AG04450 (cell line): ENCODE results near the gene HEATR9. TPM values are rescaled to one million over a fixed set of nuclear protein-coding genes. Genes with fewer than 3 reads are reported as not detected.

Experiments used
- CTCF ChIA-PET: fragments of 300-600, 350-600 bp; formaldehyde crosslinking; extraction: SDS; loops from one replicate; lab custom pipeline; 2022; ENCODE audit warnings: antibody characterized with exemption, inconsistent platforms; lab: Charles Lee
- POLR2A ChIA-PET: fragments of 350-600 bp; formaldehyde crosslinking; extraction: SDS; loops from one replicate; lab custom pipeline; 2021; ENCODE audit warnings: antibody characterized with exemption, inconsistent platforms; lab: Yijun Ruan, JAX
- DNase-seq: peaks from one replicate; pipeline ENCODE4 v3.0.0-alpha.2; 2011; ENCODE audit warnings: low read depth, low spot score
- H3K27ac ChIP-seq: one replicate; pipeline ENCODE4 v1.5.1; 2012; ENCODE audit warnings: low read depth, low read length, control low read depth
- H3K27me3 ChIP-seq: one replicate; pipeline ENCODE4 v1.6.0; 2012; ENCODE audit warnings: low read length; ENCODE audit not compliant: control insufficient read depth, insufficient read depth
- H3K4me3 ChIP-seq: 2 replicates; pipeline ENCODE4 v1.5.1; 2011; ENCODE audit warnings: mild to moderate bottlenecking, low read depth, low read length, control low read depth
- H3K9me3 ChIP-seq: 2 replicates; pipeline ENCODE4 v1.5.1; 2012; ENCODE audit warnings: low read length; ENCODE audit not compliant: control insufficient read depth, insufficient read depth
- polyA plus RNA-seq: library from polyadenylated mRNA; depleted of rRNA; stranded (reverse); fragments of >200 nt; gene quantifications from 2 replicates; pipeline ENCODE4 v1.2.3, GENCODE V29; 2011
- TF ChIP-seq, protein P1 (sequence below): IDR thresholded peaks from 2 replicates; pipeline ENCODE4 v1.5.1; 2011; ENCODE audit warnings: low read depth, low read length, control low read depth, inconsistent platforms

HEATR9 gene
- polyA plus RNA-seq, 1 experiment, result not detected

DNA sequence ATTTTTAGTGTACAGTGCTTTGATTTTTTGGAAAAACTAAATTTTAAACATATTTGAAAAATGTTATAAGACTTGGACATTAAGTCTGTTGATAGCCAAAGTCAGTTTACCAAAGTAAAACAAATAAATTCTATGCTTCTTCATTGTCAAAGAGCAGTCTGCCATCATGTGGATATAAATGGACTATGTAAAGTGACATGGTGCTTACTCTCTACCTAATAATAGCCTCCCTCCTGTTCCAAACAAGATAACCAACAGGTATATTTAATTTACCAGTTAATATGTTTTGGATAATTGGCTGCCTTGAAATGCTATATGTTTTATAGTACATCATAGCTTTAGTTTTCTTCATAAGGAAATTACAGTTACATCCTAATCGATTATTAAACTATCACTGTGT, 43.5 kb downstream of the HEATR9 start:
- TF ChIP-seq, protein P1, sequence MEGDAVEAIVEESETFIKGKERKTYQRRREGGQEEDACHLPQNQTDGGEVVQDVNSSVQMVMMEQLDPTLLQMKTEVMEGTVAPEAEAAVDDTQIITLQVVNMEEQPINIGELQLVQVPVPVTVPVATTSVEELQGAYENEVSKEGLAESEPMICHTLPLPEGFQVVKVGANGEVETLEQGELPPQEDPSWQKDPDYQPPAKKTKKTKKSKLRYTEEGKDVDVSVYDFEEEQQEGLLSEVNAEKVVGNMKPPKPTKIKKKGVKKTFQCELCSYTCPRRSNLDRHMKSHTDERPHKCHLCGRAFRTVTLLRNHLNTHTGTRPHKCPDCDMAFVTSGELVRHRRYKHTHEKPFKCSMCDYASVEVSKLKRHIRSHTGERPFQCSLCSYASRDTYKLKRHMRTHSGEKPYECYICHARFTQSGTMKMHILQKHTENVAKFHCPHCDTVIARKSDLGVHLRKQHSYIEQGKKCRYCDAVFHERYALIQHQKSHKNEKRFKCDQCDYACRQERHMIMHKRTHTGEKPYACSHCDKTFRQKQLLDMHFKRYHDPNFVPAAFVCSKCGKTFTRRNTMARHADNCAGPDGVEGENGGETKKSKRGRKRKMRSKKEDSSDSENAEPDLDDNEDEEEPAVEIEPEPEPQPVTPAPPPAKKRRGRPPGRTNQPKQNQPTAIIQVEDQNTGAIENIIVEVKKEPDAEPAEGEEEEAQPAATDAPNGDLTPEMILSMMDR, result no peak
- H3K27ac ChIP-seq, result no peak overlapping the region
- H3K9me3 ChIP-seq, result no peaks in the 10 kb centered on the region
- ChIA-PET CTCF (no interaction called here), POLR2A (no interaction called here)
- no peak overlapping the region for H3K4me3 ChIP-seq
- no peak for DNase-seq
- H3K27me3 ChIP-seq, result no peaks in the 10 kb centered on the region

DNA sequence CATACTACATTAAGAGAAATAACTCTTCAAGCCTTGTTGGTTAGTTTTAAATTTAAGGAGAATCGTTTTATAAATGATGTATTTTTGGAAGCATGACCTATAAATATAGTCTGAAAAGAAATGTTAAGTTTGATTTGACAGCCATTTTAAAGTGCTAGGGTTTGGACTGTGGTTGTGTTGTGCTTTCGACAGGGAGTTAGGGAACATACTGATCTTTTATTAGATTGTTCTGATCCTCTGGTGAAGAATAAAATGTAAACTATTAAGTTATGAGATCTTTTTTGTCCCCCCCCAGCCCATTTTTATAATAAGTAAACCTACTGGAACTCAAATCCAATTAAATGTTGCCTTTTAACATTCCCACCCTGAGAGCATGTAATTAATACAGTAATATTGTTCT, 47.4 kb downstream of the HEATR9 start:
- ChIA-PET POLR2A (no interaction called here), CTCF (interaction anchor here (0.6 to 1.4 kb wide), 2 partner anchors 17 to 27 kb away, joined by 3 to 7 read pairs; no protein-coding TSS in a partner anchor)
- Histone ChIP-seq H3K27me3 (no peaks in the 10 kb centered on the region), H3K4me3 (no peak overlapping the region), H3K9me3 (no peaks in the 10 kb centered on the region), H3K27ac (no peak overlapping the region)
- no peak for DNase-seq
- TF ChIP-seq, protein P1, result no peak

DNA sequence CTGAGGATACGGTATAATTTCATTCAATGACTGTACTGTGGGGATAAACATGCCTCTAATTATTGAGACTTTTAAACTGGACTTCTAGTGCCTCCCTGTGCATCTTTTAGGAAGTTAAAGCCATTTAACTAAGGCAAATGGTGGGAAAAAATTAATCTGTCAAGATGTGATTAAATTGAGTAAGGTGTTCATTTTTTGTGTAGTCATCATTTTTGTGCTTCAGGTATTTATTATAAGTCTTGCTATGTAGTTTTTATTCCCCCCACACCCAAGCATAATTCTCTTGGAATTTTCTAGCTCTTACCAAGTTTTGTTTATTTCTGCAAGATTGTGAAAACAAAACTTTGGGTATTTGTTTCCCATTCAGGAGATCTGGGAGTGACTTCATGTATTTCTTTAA, 49.2 kb downstream of the HEATR9 start:
- Histone ChIP-seq H3K27me3 (no peaks in the 10 kb centered on the region), H3K27ac (no peak overlapping the region), H3K4me3 (no peak overlapping the region), H3K9me3 (no peaks in the 10 kb centered on the region)
- ChIA-PET POLR2A (interaction anchor here (1.2 kb wide), 1 partner anchor 10 kb away, joined by 4 read pairs; the partner anchor contains the start of gene TAF15), CTCF (interaction anchor here (0.6 to 2.3 kb wide), 8 partner anchors 11 to 72 kb away, joined by 5 to 15 read pairs (median 7); partner anchors contain the start of gene TAF15)
- no peak for DNase-seq
- TF ChIP-seq, protein P1, result no peak

DNA sequence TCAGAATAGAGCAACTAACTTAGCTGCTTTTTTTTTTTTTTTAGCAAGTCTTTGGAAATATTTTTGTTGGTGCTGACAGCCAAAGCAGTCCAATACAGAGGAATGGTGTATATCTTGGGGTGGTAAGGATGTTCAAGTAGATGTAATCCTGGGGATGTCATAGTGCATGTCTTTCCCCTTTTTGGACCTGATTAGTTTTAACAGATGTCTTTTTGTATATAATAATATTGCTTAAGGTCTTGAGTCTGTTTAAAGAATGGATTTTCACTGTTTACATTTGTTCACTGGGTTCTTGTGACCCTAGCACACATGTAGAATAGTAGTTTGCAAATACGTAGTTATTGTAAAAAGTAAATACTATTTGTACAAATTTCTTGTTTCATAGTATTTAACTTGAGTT, 51.5 kb downstream of the HEATR9 start:
- no peaks in the 10 kb centered on the region for H3K9me3 ChIP-seq
- CTCF ChIA-PET, result interaction anchor here (0.7 to 3.0 kb wide), 6 partner anchors 9 to 138 kb away, joined by 3 to 27 read pairs (median 14); partner anchors contain the start of gene TAF15
- TF ChIP-seq, protein P1, result no peak

DNA sequence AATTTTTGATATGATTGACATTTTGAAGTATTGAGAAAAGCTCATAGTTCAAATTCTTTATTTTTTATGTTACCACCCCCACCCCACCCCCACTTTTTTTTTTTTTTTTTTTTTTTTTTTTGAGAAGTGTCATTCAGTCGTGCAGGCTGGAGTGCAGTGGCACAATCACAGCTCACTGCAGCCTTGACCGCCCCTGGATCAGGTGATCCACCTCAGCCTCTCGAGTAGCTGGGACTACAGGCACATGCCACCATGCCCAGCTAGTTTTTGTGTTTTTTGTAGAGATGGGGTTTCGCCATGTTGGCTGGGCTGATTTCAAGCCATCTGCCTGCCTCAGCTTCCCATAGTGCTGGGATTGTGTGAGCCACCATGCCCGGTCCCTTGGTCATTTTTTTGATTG, 52.0 kb downstream of the HEATR9 start:
- Histone ChIP-seq H3K4me3 (no peak overlapping the region), H3K27me3 (no peaks in the 10 kb centered on the region), H3K9me3 (no peaks in the 10 kb centered on the region), H3K27ac (no peak overlapping the region)
- TF ChIP-seq, protein P1, result no peak
- ChIA-PET POLR2A (interaction anchor here (0.6 to 2.0 kb wide), 3 partner anchors 8 to 238 kb away, joined by 3 to 8 read pairs (median 3); partner anchors contain the start of gene TAF15), CTCF (interaction anchor here (0.6 to 3.0 kb wide), 9 partner anchors 8 to 204 kb away, joined by 3 to 27 read pairs (median 6); partner anchors contain the start of gene TAF15)
- no peak for DNase-seq

More for the DNA sequence above, 51.5 kb downstream of the HEATR9 start:
- Histone ChIP-seq H3K4me3 (no peak overlapping the region), H3K27ac (no peak overlapping the region), H3K27me3 (no peaks in the 10 kb centered on the region)
- peak; percentile 57 for DNase-seq
- POLR2A ChIA-PET, result interaction anchor here (0.6 to 2.0 kb wide), 3 partner anchors 8 to 238 kb away, joined by 3 to 8 read pairs (median 3); partner anchors contain the start of gene TAF15
